ENCODE data around the gene INTS12.

- TF ChIP-seq CTCF (IDR thresholded peaks at IDR 0.05), result no peak
- no peak for TF ChIP-seq POLR2A (IDR thresholded peaks at IDR 0.05)
- TF ChIP-seq POLR2AphosphoS5 (IDR thresholded peaks at IDR 0.05), result no peak
- TF ChIP-seq EP300 (IDR thresholded peaks at IDR 0.05), result no peak
Observed at GRCh38 chr4:105661028-105661427, 47.5 kb downstream of the INTS12 start.

Measured in sigmoid colon (tissue), 4 donors.